HG02973 (cell line): ENCODE data around the gene CHST9.
"Not testable (repeated sequence)": the region's sequence is repeated elsewhere in the genome, so short reads cannot be mapped to it uniquely, and the experiment has no call there.

ENCODE experiments used
- ATAC-seq: cut with Tn5 transposase; IDR thresholded peaks from one replicate; pipeline ENCODE4 v1.9.1; 2021; ENCODE audit warnings: moderate library complexity; ENCODE audit not compliant: unreplicated experiment

CHST9 gene

DNA sequence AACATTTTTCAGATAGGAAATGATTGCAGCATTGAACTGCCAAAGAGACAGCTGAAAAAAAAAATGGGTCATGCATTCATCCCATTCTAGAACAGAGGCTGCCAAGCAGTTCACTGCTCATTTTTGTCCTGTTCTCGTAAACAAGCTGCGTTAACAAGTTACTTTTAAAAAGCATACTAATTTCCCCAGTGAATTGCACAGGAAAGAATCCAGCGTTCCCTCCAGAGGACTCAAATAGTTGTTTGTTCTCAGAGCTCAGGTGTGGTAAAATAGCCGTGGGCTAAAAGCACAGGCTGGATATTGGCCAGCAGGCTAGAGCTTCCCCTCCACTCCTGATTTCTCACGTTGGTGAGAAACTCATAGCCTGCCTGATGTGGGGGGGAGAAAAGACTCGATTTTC, 243.5 kb downstream of the CHST9 start:
- ATAC-seq = no peak

GRCh38 chr18:26940744-26941398, 244.2 kb downstream of the CHST9 start:
- ATAC-seq = no peak

GRCh38 chr18:26931659-26932058, 253.4 kb downstream of the CHST9 start:
- no peak for ATAC-seq

DNA sequence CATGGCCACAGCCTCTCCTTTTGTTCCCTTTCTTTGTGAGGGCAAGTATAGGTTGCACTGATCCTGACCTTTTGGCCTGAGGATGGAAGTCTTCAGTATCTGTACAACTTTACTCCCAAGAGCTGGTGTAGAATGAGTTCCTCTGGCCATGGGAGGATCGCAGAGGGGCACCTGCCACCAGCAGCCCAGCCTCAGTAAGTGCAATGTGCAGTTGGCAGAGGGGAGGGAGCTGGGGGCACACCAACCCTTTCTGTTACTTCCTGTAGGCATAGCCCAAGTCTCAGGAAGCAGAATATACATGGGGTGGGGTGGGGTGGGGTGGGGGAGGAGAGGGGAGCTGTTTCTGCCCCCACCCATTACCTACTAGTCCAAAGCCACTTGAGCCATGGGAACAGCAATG, 254.5 kb downstream of the CHST9 start:
- no peak for ATAC-seq

GRCh38 chr18:26928670-26929313, 256.3 kb downstream of the CHST9 start:
- no peak for ATAC-seq

GRCh38 chr18:26927822-26928221, 257.3 kb downstream of the CHST9 start:
- ATAC-seq = not testable (repeated sequence)

GRCh38 chr18:26926066-26926675, 258.9 kb downstream of the CHST9 start:
- ATAC-seq = no peak

- ATAC-seq = no peak
Measured at GRCh38 chr18:26925313-26925712, 259.8 kb downstream of the CHST9 start.

DNA sequence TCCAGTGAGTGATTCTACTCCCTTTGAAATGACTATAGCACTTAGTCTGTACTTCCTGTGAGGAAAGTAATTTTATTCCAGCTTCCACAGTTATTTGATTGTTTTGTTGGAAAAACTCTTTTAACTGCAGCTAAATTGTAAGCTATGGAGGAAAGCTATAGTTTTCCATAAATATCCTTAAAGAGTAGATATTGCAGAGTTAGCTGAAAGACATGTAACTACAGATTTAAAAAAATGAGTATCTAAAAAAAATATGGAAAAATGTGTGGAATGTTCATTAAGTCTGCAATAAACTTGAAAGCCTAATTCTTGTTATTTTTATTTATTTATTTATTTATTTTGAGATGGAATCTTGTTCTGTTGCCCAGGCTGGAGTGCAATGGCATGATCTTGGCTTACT, 262.8 kb downstream of the CHST9 start:
- no peak for ATAC-seq

GRCh38 chr18:26920644-26921043, 264.5 kb downstream of the CHST9 start:
- ATAC-seq = no peak

DNA sequence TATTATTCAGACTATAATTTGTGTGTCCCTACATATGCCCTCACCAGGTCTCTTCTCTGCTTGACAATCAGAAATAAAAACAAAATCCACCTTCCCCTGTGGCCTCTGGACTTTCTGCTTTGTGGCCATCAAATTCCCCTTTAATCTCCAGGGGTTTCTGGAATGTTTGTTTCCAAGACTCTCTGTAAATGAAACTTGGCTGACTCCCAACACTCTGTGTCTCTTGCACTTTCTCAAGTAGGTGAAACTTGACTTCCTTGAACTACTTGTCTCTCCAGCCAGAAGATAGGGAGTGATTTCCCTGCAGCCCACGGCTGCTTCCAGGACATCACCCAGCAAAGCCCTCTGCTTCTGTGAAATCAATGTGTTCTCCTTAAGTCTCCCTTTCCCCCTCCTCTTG, 265.5 kb downstream of the CHST9 start:
- no peak for ATAC-seq

DNA sequence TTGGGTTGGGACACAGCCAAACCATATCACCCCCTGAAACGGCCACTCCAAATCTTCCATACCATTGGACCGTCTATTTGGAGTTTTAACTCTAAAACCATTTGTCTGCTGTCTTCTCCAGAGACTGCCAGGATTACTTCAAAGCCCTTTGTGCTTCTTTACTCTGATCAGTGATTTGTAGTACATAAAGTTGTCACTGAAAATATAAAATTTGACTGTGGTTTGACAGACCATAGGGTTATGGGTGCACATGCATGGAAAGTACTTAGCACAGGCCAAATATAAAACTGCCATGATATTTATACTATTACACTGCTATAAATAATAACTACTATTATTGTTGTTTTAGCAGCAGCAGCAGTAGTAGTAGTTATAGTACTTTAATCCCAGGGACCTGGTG, 265.9 kb downstream of the CHST9 start:
- ATAC-seq = no peak

DNA sequence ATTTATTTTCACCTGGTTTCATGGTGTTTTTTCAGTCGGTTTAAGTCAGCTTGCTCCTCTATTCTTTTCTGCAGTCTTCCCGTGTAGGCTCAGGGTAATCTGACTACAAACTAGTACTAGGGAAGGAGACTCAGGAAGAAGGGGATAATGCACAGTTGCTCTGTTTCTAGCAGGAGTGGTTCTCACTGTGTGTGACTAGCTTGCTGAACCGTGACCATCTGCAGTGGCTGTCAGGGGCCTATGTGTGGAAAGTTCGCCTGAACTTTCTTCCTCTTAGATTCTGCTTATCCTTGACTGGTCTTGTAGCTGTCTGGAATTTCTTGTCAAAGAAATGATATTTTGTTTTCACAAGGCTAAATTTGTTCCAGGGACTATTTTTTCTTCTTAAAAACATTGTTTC, 273.3 kb downstream of the CHST9 start:
- no peak for ATAC-seq

- ATAC-seq = no peak
Measured at GRCh38 chr18:26909599-26910290, 275.4 kb downstream of the CHST9 start.

GRCh38 chr18:26908906-26909305, 276.2 kb downstream of the CHST9 start:
- no peak for ATAC-seq

DNA sequence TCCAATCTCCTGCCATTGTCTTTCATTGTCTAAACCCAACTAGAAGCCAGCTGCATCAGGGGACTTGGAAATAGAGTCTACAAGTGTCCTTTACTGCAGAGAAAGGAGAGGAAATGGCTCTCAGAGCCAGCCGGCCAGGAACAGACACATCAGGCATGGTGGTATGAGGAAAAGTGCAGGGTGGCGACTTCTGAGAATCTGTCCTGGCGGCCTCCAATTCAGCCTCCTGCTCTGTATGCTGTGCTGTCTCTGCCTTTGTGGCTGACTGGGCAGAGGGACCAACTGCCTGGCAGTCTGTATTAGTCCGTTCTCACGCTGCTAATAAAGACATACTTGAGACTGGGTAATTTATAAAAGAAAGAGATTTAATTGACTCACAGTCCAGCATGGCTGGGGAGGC, 282.8 kb downstream of the CHST9 start:
- no peak for ATAC-seq

GRCh38 chr18:26901020-26901419, 284.1 kb downstream of the CHST9 start:
- ATAC-seq = no peak

- no peak for ATAC-seq
Measured at GRCh38 chr18:26894426-26894825, 290.7 kb downstream of the CHST9 start.

GRCh38 chr18:26893996-26894395, 291.1 kb downstream of the CHST9 start:
- ATAC-seq = no peak

DNA sequence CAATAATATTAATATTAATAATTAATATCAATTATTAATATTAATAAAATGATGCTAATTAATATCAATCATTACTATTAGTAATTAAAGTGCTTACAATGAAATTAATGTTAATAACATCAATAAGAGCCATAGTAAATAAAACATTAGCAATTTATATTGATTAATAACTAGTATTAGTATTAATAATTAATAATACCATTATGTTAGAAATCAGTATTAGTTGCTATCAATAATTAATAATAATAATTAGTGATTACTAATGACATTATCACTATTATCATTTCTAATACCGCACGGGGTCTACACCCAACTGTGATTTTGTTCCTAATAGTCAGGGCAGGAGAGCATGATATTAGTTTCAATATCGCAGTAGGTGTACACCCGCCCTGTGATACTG, 296.8 kb downstream of the CHST9 start:
- ATAC-seq = no peak

- no peak for ATAC-seq
Measured at GRCh38 chr18:26875040-26875654, 310.0 kb downstream of the CHST9 start.
